Endodermal cell (in vitro differentiated cells): ENCODE measurements around the gene LYPD4. TPM values are rescaled to one million over a fixed set of nuclear protein-coding genes. Genes with fewer than 3 reads are reported as not detected.

Experiments
- DNase-seq: peaks from one replicate; pipeline ENCODE4 v3.0.0-alpha.2; 2017
- H3K27ac ChIP-seq: 2 replicates; pipeline ENCODE4 v1.5.1; 2013; ENCODE audit warnings: mild to moderate bottlenecking, low read depth, low read length, moderate library complexity
- H3K27me3 ChIP-seq: 2 replicates; pipeline ENCODE4 v1.6.1; 2013; ENCODE audit warnings: mild to moderate bottlenecking, low read length, moderate library complexity; ENCODE audit not compliant: insufficient read depth, control insufficient read depth, poor library complexity, severe bottlenecking
- H3K36me3 ChIP-seq: 2 replicates; pipeline ENCODE4 v1.7.0; 2013; ENCODE audit warnings: mild to moderate bottlenecking, low read length, moderate library complexity; ENCODE audit not compliant: control insufficient read depth, insufficient read depth
- H3K4me1 ChIP-seq: one replicate; pipeline ENCODE4 v1.7.0; 2013; ENCODE audit warnings: low read length; ENCODE audit not compliant: control insufficient read depth, insufficient read depth
- H3K4me3 ChIP-seq: 2 replicates; pipeline ENCODE4 v1.5.1; 2013; ENCODE audit warnings: mild to moderate bottlenecking, low read length, moderate library complexity
- H3K9ac ChIP-seq: 2 replicates; pipeline ENCODE4 v1.6.1; 2013; ENCODE audit warnings: mild to moderate bottlenecking, low read length, moderate library complexity; ENCODE audit not compliant: poor library complexity, severe bottlenecking; ENCODE audit errors: extremely low read depth
- H3K9me3 ChIP-seq: 2 replicates; pipeline ENCODE4 v1.6.1; 2013; ENCODE audit warnings: mild to moderate bottlenecking, low read length, moderate library complexity; ENCODE audit not compliant: control insufficient read depth
- H3K27ac Mint-ChIP-seq: 2 replicates; pipeline ENCODE4 v1.8.0; 2020; ENCODE audit warnings: mixed read lengths
- H3K27me3 Mint-ChIP-seq: 2 replicates; pipeline ENCODE4 v1.8.0; 2021; ENCODE audit warnings: mild to moderate bottlenecking, mixed read lengths; ENCODE audit not compliant: insufficient read depth
- H3K36me3 Mint-ChIP-seq: 2 replicates; pipeline ENCODE4 v1.8.0; 2020; ENCODE audit warnings: low read depth, mixed read lengths
- H3K4me1 Mint-ChIP-seq: 2 replicates; pipeline ENCODE4 v1.8.0; 2020; ENCODE audit warnings: mixed read lengths
- H3K4me3 Mint-ChIP-seq: 2 replicates; pipeline ENCODE4 v1.8.0; 2020; ENCODE audit warnings: mild to moderate bottlenecking, moderate library complexity, mixed read lengths
- H3K9me3 Mint-ChIP-seq: 2 replicates; pipeline ENCODE4 v1.8.0; 2020; ENCODE audit warnings: mild to moderate bottlenecking, mixed read lengths
- CTCF ChIP-seq: fragments of 200-600 bp; sonication (generic); conservative IDR thresholded peaks from 2 replicates; pipeline ENCODE4 v1.5.0; 2021; ENCODE audit warnings: antibody characterized with exemption, mild to moderate bottlenecking
- WGBS, 2 experiments: methylation state at CpG; one replicate each; pipeline versions ENCODE4 v1.1.5 to v1.1.7; 2013; ENCODE audit warnings: missing lambda C conversion rate in 2 of 2, mixed read lengths in 1 of 2; ENCODE audit not compliant: insufficient coverage in 1 of 2, insufficient read length in 1 of 2; 5-methylcytosine and 5-hydroxymethylcytosine counted together
- total RNA-seq, 2 donors: library from RNA; stranded (reverse); fragmentation: NEBNext Ultra II Directional in 1 of 2; extraction: Animal tissue kit (Norgen Biotek cat#: 25700) in 1 of 2; gene quantifications; 2 replicates in 1 of 2; 3 replicates in 1 of 2; pipeline ENCODE4 v1.2.1, GENCODE V29; 2021

LYPD4 gene
- total RNA-seq, 2 donors from 2014 or later = not detected

- Histone ChIP-seq H3K36me3 (no peaks in the 10 kb centered on the region), H3K9ac (no peak overlapping the region), H3K27me3 (peaks cover 5% of the 10 kb centered on the region), H3K4me1 (no peaks in the 10 kb centered on the region), H3K9me3 (no peaks in the 10 kb centered on the region), H3K27ac (no peak overlapping the region), H3K4me3 (no peak overlapping the region)
- H3K4me1 Mint-ChIP-seq = peaks cover 2% of the 10 kb centered on the region
- peaks cover 45% of the 10 kb centered on the region for H3K9me3 Mint-ChIP-seq
- peak; percentile 2 for DNase-seq
- H3K36me3 Mint-ChIP-seq = no peaks in the 10 kb centered on the region
- H3K4me3 Mint-ChIP-seq = no peak overlapping the region
- H3K27ac Mint-ChIP-seq = no peak overlapping the region
- no peak for TF ChIP-seq CTCF
- 96 to 100% methylated on average over 1 to 3 of the region's 3 CpGs for WGBS, 2 experiments
- H3K27me3 Mint-ChIP-seq = peaks cover 4% of the 10 kb centered on the region
These were observed 40.1 kb downstream of the LYPD4 start for GRCh38 chr19:41804336-41804735.

GRCh38 chr19:41802770-41803169, 41.7 kb downstream of the LYPD4 start:
- H3K9ac ChIP-seq = no peak overlapping the region
- H3K36me3 ChIP-seq = no peaks in the 10 kb centered on the region
- H3K27ac ChIP-seq = no peak overlapping the region
- WGBS, 2 experiments = 84 to 100% methylated on average over 1 to 2 of the region's 2 CpGs
- peaks cover 2% of the 10 kb centered on the region for H3K4me1 Mint-ChIP-seq
- no peak overlapping the region for H3K27ac Mint-ChIP-seq
- no peaks in the 10 kb centered on the region for H3K4me1 ChIP-seq
- H3K9me3 ChIP-seq = no peaks in the 10 kb centered on the region
- H3K36me3 Mint-ChIP-seq = no peaks in the 10 kb centered on the region
- TF ChIP-seq CTCF = no peak
- H3K9me3 Mint-ChIP-seq = peaks cover 37% of the 10 kb centered on the region
- no peak overlapping the region for H3K4me3 Mint-ChIP-seq
- peak; percentile 3 for DNase-seq
- H3K4me3 ChIP-seq = no peak overlapping the region
- peaks cover 2% of the 10 kb centered on the region for H3K27me3 Mint-ChIP-seq
- peaks cover 5% of the 10 kb centered on the region for H3K27me3 ChIP-seq

- peaks cover 5% of the 10 kb centered on the region for H3K27me3 ChIP-seq
- 68 to 75% methylated on average over 2 of the region's 2 CpGs for WGBS, 2 experiments
- no peaks in the 10 kb centered on the region for H3K4me1 ChIP-seq
- Mint-ChIP-seq H3K27ac (no peak overlapping the region), H3K4me1 (peaks cover 2% of the 10 kb centered on the region), H3K36me3 (no peaks in the 10 kb centered on the region), H3K27me3 (peaks cover 11% of the 10 kb centered on the region), H3K9me3 (peaks cover 28% of the 10 kb centered on the region), H3K4me3 (no peak overlapping the region)
- peak; percentile 27 for DNase-seq
- H3K9ac ChIP-seq = no peak overlapping the region
- no peak overlapping the region for H3K4me3 ChIP-seq
- no peak for TF ChIP-seq CTCF
- no peak overlapping the region for H3K27ac ChIP-seq
- H3K36me3 ChIP-seq = no peaks in the 10 kb centered on the region
- H3K9me3 ChIP-seq = no peaks in the 10 kb centered on the region
These were observed 42.7 kb downstream of the LYPD4 start for GRCh38 chr19:41801792-41802211.
